HEK293T (cell line): Measurements from ENCODE around the gene TECTA.

ENCODE experiments used
- CTCF ChIA-PET: fragments of 350-600 bp; formaldehyde crosslinking; extraction: SDS; loops from one replicate; lab custom pipeline; 2021; ENCODE audit warnings: antibody characterized with exemption, inconsistent platforms; lab: Yijun Ruan, JAX
- POLR2A ChIA-PET: fragments of 350-600 bp; formaldehyde crosslinking; extraction: SDS; loops from one replicate; lab custom pipeline; 2020; ENCODE audit warnings: antibody characterized with exemption, inconsistent platforms; lab: Yijun Ruan, JAX
- DNase-seq: peaks from one replicate; pipeline ENCODE4 v3.0.0; 2012; ENCODE audit warnings: mixed read lengths; ENCODE audit errors: extremely low spot score
- ARNT ChIP-seq: fragments of 450-650 bp; IDR thresholded peaks from 2 replicates; pipeline ENCODE4 v1.6.1; 2017; ENCODE audit warnings: mild to moderate bottlenecking
- BHLHE40 ChIP-seq: fragments of 450-650 bp; IDR thresholded peaks from 2 replicates; pipeline ENCODE4 v1.6.1; 2016; ENCODE audit warnings: mild to moderate bottlenecking, moderate library complexity, borderline replicate concordance
- CTBP1 ChIP-seq: fragments of 450-650 bp; IDR thresholded peaks from 2 replicates; pipeline ENCODE4 v1.6.1; 2016; ENCODE audit warnings: borderline replicate concordance
- ELF4 ChIP-seq: fragments of 450-650 bp; IDR thresholded peaks from 2 replicates; pipeline ENCODE4 v1.6.1; 2017; ENCODE audit warnings: antibody characterized with exemption
- FOXA1 ChIP-seq: fragments of 450-650 bp; IDR thresholded peaks from 2 replicates; pipeline ENCODE4 v1.6.1; 2016; ENCODE audit warnings: mild to moderate bottlenecking
- FOXK2 ChIP-seq: fragments of 450-650 bp; IDR thresholded peaks from 2 replicates; pipeline ENCODE4 v1.6.1; 2016; ENCODE audit warnings: mild to moderate bottlenecking
- FOXM1 ChIP-seq: fragments of 450-650 bp; IDR thresholded peaks from 2 replicates; pipeline ENCODE4 v1.6.1; 2017; ENCODE audit warnings: mild to moderate bottlenecking, borderline replicate concordance
- HDGF ChIP-seq: fragments of 450-650 bp; IDR thresholded peaks from 2 replicates; pipeline ENCODE4 v1.6.1; 2017; ENCODE audit warnings: antibody characterized with exemption, borderline replicate concordance
- L3MBTL2 ChIP-seq: fragments of 450-650 bp; conservative IDR thresholded peaks from 2 replicates; pipeline ENCODE4 v1.6.1; 2016; ENCODE audit warnings: mild to moderate bottlenecking
- LEF1 ChIP-seq: fragments of 450-650 bp; IDR thresholded peaks from 2 replicates; pipeline ENCODE4 v1.6.1; 2017; ENCODE audit warnings: mild to moderate bottlenecking, borderline replicate concordance
- NFRKB ChIP-seq: fragments of 450-650 bp; IDR thresholded peaks from 2 replicates; pipeline ENCODE4 v1.6.1; 2016; ENCODE audit warnings: mild to moderate bottlenecking, moderate library complexity
- PKNOX1 ChIP-seq: fragments of 450-650 bp; IDR thresholded peaks from 2 replicates; pipeline ENCODE4 v1.6.1; 2016
- SP1 ChIP-seq: fragments of 450-650 bp; IDR thresholded peaks from 2 replicates; pipeline ENCODE4 v1.6.1; 2017
- SUZ12 ChIP-seq: fragments of 450-650 bp; IDR thresholded peaks from 2 replicates; pipeline ENCODE4 v1.6.1; 2016; ENCODE audit warnings: mild to moderate bottlenecking
- TARDBP ChIP-seq: fragments of 450-650 bp; IDR thresholded peaks from 2 replicates; pipeline ENCODE4 v1.6.1; 2016
- ZNF384 ChIP-seq: fragments of 450-650 bp; IDR thresholded peaks from 2 replicates; pipeline ENCODE4 v1.6.1; 2016

TECTA gene

DNA sequence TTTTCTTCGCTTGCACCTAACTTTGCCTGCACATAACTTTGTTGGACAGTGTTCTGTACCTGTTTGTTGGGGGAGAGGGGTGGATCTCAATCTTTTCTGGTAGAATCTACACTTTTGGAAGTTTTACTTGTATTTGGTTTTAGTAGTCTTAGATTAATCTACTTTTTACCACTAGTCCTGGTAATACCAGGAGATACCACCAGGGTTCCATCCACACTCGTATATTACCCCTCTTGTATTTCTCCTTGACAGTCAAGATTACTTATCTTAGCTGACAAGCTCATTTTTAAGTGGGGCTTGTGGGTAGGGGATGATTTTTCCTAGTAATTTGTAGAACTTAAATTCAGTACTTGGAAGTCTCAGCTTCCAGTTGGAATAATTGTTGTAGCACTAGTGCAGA is 37.3 kb upstream of the TECTA start:
- CTCF ChIA-PET, result interaction anchor here (1.0 kb wide), 1 partner anchor 22 kb away, joined by 3 read pairs; no protein-coding TSS in a partner anchor
- TF ChIP-seq BHLHE40, result no peak
- no peak for TF ChIP-seq HDGF
- no peak for TF ChIP-seq FOXK2
- TF ChIP-seq LEF1, result no peak
- TF ChIP-seq L3MBTL2, result no peak
- TF ChIP-seq NFRKB, result no peak
- TF ChIP-seq CTBP1, result no peak
- no peak for TF ChIP-seq ZNF384
- no peak for TF ChIP-seq FOXA1
- TF ChIP-seq SP1, result no peak
- no peak for TF ChIP-seq ARNT
- TF ChIP-seq TARDBP, result no peak
- TF ChIP-seq FOXM1, result no peak
- no peak for TF ChIP-seq PKNOX1
- TF ChIP-seq ELF4, result no peak
- no peak for TF ChIP-seq SUZ12
- POLR2A ChIA-PET, result no interaction called here
- DNase-seq, result peak; percentile 14

DNA sequence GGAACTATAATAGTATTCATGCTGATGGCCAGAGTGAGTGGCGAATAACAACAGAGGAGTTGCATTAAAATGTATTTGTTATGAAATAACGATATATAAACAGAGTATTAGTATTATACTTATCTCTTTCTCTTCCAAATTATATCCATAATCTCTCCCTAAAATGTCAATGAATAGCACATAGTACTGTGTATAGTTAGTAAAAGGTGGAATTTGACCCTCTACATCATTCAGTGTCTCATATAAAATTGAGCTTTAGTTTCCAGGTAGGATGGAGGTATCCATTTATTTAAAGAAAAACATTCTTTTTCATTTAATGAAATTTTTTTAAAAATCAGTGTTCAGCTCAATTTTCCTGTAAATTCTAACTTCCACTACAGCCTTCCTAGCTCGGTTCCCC is 34.4 kb upstream of the TECTA start:
- ChIA-PET POLR2A (no interaction called here), CTCF (no interaction called here)
- TF ChIP-seq FOXK2 (no peak), ELF4 (no peak), L3MBTL2 (no peak), TARDBP (no peak), NFRKB (no peak), LEF1 (no peak), CTBP1 (no peak), BHLHE40 (no peak), PKNOX1 (no peak), SUZ12 (no peak), SP1 (no peak), ARNT (no peak), FOXA1 (no peak), HDGF (no peak), ZNF384 (no peak), FOXM1 (no peak)
- no peak for DNase-seq

DNA sequence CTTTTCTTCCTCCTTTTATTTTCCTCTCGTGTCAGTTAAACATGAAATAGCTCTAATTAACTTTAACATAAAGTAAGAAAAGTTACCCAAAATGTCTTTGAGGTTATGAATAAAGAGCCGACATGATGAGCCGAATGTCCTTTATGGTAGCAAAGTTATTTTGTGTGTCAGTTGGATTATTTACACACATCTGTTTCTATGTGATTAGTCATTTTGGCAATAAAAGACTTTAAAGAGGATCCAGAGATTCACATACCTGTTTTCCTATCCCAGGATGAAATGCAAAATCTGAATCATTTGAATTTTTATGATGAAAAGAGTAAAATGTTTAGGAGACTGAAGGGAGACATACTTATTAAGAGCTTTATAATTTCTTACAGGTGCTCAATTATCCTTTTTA is 34.0 kb upstream of the TECTA start:
- POLR2A ChIA-PET, result no interaction called here

GRCh38 chr11:121067453-121067852 is 33.6 kb upstream of the TECTA start:
- ChIA-PET CTCF (interaction anchor here (0.8 kb wide), 1 partner anchor 128 kb away, joined by 3 read pairs; no protein-coding TSS in a partner anchor), POLR2A (no interaction called here)
- TF ChIP-seq TARDBP, result no peak
- TF ChIP-seq L3MBTL2, result no peak
- no peak for TF ChIP-seq SUZ12
- no peak for TF ChIP-seq ELF4
- no peak for TF ChIP-seq SP1
- TF ChIP-seq ARNT, result no peak
- TF ChIP-seq FOXK2, result no peak
- no peak for TF ChIP-seq FOXA1
- no peak for TF ChIP-seq HDGF
- no peak for TF ChIP-seq BHLHE40
- TF ChIP-seq PKNOX1, result no peak
- TF ChIP-seq NFRKB, result no peak
- no peak for TF ChIP-seq CTBP1
- TF ChIP-seq ZNF384, result no peak
- TF ChIP-seq FOXM1, result no peak
- no peak for TF ChIP-seq LEF1
- DNase-seq, result no peak

More for the DNA sequence above, 34.0 kb upstream of the TECTA start:
- DNase-seq, result no peak
- CTCF ChIA-PET, result no interaction called here
- TF ChIP-seq FOXA1 (no peak), L3MBTL2 (no peak), LEF1 (no peak), PKNOX1 (no peak), HDGF (no peak)

- TF ChIP-seq SP1 (no peak), LEF1 (no peak)
- DNase-seq, result no peak
- ChIA-PET POLR2A (no interaction called here), CTCF (interaction anchor here (0.8 kb wide), 1 partner anchor 127 kb away, joined by 3 read pairs; no protein-coding TSS in a partner anchor)
Measured at GRCh38 chr11:121067962-121068647, 32.9 kb upstream of the TECTA start.
